HepG2 (cell line): ENCODE data around the gene GATAD2B. TPM values are rescaled to one million over a fixed set of nuclear protein-coding genes. Genes with fewer than 3 reads are reported as not detected.

ENCODE experiments used
- ADNP ChIP-seq: sonication (generic); formaldehyde crosslinking; IDR thresholded peaks from 2 replicates; pipeline ENCODE4 v1.4.0; 2020; ENCODE audit warnings: missing genetic modification reagents
- AGO2 ChIP-seq: fragments of 200-400 bp; formaldehyde crosslinking; optimal IDR thresholded peaks from 2 replicates; pipeline ENCODE3; 2017; ENCODE audit warnings: mild to moderate bottlenecking, low read depth, low read length, moderate library complexity
- EZH2 ChIP-seq: conservative IDR thresholded peaks from 2 replicates; pipeline ENCODE4 v1.6.1; 2012; ENCODE audit warnings: mild to moderate bottlenecking, low read depth, low read length, moderate library complexity
- MLX ChIP-seq: IDR thresholded peaks from 2 replicates; pipeline ENCODE4 v1.6.1; 2016
- MZF1 ChIP-seq: sonication (generic); formaldehyde crosslinking; IDR thresholded peaks from 2 replicates; pipeline ENCODE4 v1.8.1; 2023; ENCODE audit warnings: mild to moderate bottlenecking, missing genetic modification reagents, borderline replicate concordance
- NCOA1 ChIP-seq: sonication (generic); formaldehyde crosslinking; IDR thresholded peaks from 2 replicates; pipeline ENCODE4 v1.9.0; 2021; ENCODE audit warnings: missing genetic modification reagents
- NONO ChIP-seq, 2 experiments: fragments of 450-650 bp in 1 of 2; sonication (generic) in 1 of 2; formaldehyde crosslinking in 1 of 2; IDR thresholded peaks in 1 of 2; conservative IDR thresholded peaks in 1 of 2; 2 replicates each; pipeline versions ENCODE4 v1.6.1 to v1.8.0; 2017 to 2022; ENCODE audit warnings: mild to moderate bottlenecking in 1 of 2, missing genetic modification reagents in 1 of 2, moderate library complexity in 1 of 2
- RFX3 ChIP-seq: IDR thresholded peaks from 2 replicates; pipeline ENCODE4 v1.6.1; 2016; ENCODE audit warnings: missing biosample characterization, missing genetic modification reagents
- SMAD1 ChIP-seq: sonication (generic); formaldehyde crosslinking; IDR thresholded peaks from 2 replicates; pipeline ENCODE4 v1.4.0; 2020; ENCODE audit warnings: missing genetic modification reagents, low read depth, mild to moderate bottlenecking, borderline replicate concordance
- SMARCC2 ChIP-seq: fragments of 450-650 bp; IDR thresholded peaks from 2 replicates; pipeline ENCODE4 v1.6.1; 2017; ENCODE audit warnings: antibody characterized with exemption, mild to moderate bottlenecking
- SOX6 ChIP-seq, 2 experiments: fragments of 450-650 bp in 1 of 2; sonication (generic) in 1 of 2; formaldehyde crosslinking in 1 of 2; IDR thresholded peaks; 2 replicates each; pipeline versions ENCODE4 v1.4.0 to v1.6.1; 2017 to 2020; ENCODE audit warnings: antibody characterized with exemption in 1 of 2, mild to moderate bottlenecking in 1 of 2, missing genetic modification reagents in 1 of 2
- SP5 ChIP-seq: IDR thresholded peaks from 2 replicates; pipeline ENCODE4 v1.6.1; 2016; ENCODE audit warnings: low read depth, borderline replicate concordance
- TOE1 ChIP-seq: sonication (generic); formaldehyde crosslinking; IDR thresholded peaks from 2 replicates; pipeline ENCODE4 v1.4.0; 2020; ENCODE audit warnings: mild to moderate bottlenecking, missing genetic modification reagents
- ZBTB25 ChIP-seq: IDR thresholded peaks from 2 replicates; pipeline ENCODE4 v1.6.1; 2018; ENCODE audit warnings: missing genetic modification reagents
- ZNF572 ChIP-seq: sonication (generic); formaldehyde crosslinking; IDR thresholded peaks from 2 replicates; pipeline ENCODE4 v1.5.1; 2020; ENCODE audit warnings: mild to moderate bottlenecking, missing genetic modification reagents
- ZNF770 ChIP-seq: sonication (generic); formaldehyde crosslinking; IDR thresholded peaks from 2 replicates; pipeline ENCODE4 v1.5.0; 2020; ENCODE audit warnings: mild to moderate bottlenecking, missing genetic modification reagents
- ZNF780A ChIP-seq: sonication (generic); formaldehyde crosslinking; IDR thresholded peaks from 2 replicates; pipeline ENCODE4 v1.8.0; 2022; ENCODE audit warnings: mild to moderate bottlenecking, missing genetic modification reagents, moderate library complexity
- polyA plus RNA-seq, 8 experiments: library from polyadenylated mRNA; depleted of rRNA in 3 of 8; stranded (reverse) in 7 of 8; unstranded in 1 of 8; fragments of >200 nt; fragmentation: Illumina TruSeq in 4 of 8; extraction: Trizol in 4 of 8; gene quantifications; 2 replicates each; pipeline versions ENCODE4 v1.2.1 to v1.2.3, GENCODE V29; 2011 to 2016; ENCODE audit warnings: low read depth in 4 of 8, missing spikeins in 1 of 8, mixed read lengths in 1 of 8; ENCODE audit not compliant: insufficient read depth in 1 of 8
- total RNA-seq, 5 experiments: library from RNA; depleted of rRNA; stranded (reverse); fragments of >200 nt; fragmentation: Illumina TruSeq; extraction: Trizol; gene quantifications; 2 replicates each; pipeline ENCODE4 v1.2.3, GENCODE V29; 2016; ENCODE audit warnings: low read depth in 1 of 5
- TF ChIP-seq, protein P1 (sequence below): sonication (generic); formaldehyde crosslinking; conservative IDR thresholded peaks from 2 replicates; pipeline ENCODE4 v1.8.0; 2022; ENCODE audit warnings: missing genetic modification reagents
- TF ChIP-seq, protein P2 (sequence below): sonication (generic); formaldehyde crosslinking; IDR thresholded peaks from 2 replicates; pipeline ENCODE4 v1.9.0; 2021; ENCODE audit warnings: missing genetic modification reagents, mild to moderate bottlenecking, borderline replicate concordance
- TF ChIP-seq, protein P3 (sequence below): sonication (generic); formaldehyde crosslinking; IDR thresholded peaks from 2 replicates; pipeline ENCODE4 v1.5.0; 2020; ENCODE audit warnings: missing genetic modification reagents
- TF ChIP-seq, protein P4 (sequence below): sonication (generic); formaldehyde crosslinking; IDR thresholded peaks from 2 replicates; pipeline ENCODE4 v1.4.0; 2020; ENCODE audit warnings: mild to moderate bottlenecking, low read depth, missing genetic modification reagents

Gene GATAD2B
- total and polyA plus RNA-seq, 2 of the 13 experiments (the other 11 are each of a cell fraction or from before 2014, with no cell fraction given), result 3.2 to 5.2 TPM

- no peak for TF ChIP-seq RFX3 (CRISPR knock-in tag)
- TF ChIP-seq SP5 (CRISPR knock-in tag), result peak; percentile 94
- TF ChIP-seq, protein P1, sequence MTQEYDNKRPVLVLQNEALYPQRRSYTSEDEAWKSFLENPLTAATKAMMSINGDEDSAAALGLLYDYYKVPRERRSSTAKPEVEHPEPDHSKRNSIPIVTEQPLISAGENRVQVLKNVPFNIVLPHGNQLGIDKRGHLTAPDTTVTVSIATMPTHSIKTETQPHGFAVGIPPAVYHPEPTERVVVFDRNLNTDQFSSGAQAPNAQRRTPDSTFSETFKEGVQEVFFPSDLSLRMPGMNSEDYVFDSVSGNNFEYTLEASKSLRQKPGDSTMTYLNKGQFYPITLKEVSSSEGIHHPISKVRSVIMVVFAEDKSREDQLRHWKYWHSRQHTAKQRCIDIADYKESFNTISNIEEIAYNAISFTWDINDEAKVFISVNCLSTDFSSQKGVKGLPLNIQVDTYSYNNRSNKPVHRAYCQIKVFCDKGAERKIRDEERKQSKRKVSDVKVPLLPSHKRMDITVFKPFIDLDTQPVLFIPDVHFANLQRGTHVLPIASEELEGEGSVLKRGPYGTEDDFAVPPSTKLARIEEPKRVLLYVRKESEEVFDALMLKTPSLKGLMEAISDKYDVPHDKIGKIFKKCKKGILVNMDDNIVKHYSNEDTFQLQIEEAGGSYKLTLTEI, result no peak
- TF ChIP-seq, protein P2, sequence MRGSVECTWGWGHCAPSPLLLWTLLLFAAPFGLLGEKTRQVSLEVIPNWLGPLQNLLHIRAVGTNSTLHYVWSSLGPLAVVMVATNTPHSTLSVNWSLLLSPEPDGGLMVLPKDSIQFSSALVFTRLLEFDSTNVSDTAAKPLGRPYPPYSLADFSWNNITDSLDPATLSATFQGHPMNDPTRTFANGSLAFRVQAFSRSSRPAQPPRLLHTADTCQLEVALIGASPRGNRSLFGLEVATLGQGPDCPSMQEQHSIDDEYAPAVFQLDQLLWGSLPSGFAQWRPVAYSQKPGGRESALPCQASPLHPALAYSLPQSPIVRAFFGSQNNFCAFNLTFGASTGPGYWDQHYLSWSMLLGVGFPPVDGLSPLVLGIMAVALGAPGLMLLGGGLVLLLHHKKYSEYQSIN (CRISPR knock-in tag), result no peak
- no peak for TF ChIP-seq ADNP
- no peak for TF ChIP-seq ZBTB25 (CRISPR knock-in tag)
- no peak for TF ChIP-seq MLX (CRISPR knock-in tag)
- TF ChIP-seq EZH2, result no peak
- no peak for TF ChIP-seq MZF1 (CRISPR knock-in tag)
- no peak for TF ChIP-seq NCOA1
- no peak for TF ChIP-seq AGO2
- TF ChIP-seq SMARCC2, result no peak
- no peak for TF ChIP-seq ZNF780A
- TF ChIP-seq SOX6 (IDR thresholded peaks at IDR 0.05), result no peak
- peak; percentile 38; the same call in 1 of the 2 replicates for TF ChIP-seq SOX6 (CRISPR knock-in tag; IDR thresholded peaks at IDR 0.05)
- no peak for TF ChIP-seq TOE1 (CRISPR knock-in tag)
- no peak for TF ChIP-seq ZNF770 (CRISPR knock-in tag)
- TF ChIP-seq NONO (IDR thresholded peaks at IDR 0.05), result no peak
- peak; percentile 58 for TF ChIP-seq NONO (CRISPR knock-in tag; conservative IDR thresholded peaks at IDR 0.05)
- TF ChIP-seq, protein P3, sequence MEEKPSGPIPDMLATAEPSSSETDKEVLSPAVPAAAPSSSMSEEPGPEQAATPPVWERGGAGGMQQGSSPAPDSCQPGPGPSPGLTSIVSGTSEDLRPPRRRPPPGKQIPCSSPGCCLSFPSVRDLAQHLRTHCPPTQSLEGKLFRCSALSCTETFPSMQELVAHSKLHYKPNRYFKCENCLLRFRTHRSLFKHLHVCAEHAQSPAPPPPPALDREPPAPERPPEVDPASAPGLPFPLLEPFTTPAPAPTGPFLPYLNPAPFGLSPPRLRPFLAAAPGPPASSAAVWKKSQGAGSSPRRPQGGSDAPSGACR, result no peak
- TF ChIP-seq ZNF572 (CRISPR knock-in tag), result no peak
- TF ChIP-seq SMAD1 (CRISPR knock-in tag), result no peak
- TF ChIP-seq, protein P4, sequence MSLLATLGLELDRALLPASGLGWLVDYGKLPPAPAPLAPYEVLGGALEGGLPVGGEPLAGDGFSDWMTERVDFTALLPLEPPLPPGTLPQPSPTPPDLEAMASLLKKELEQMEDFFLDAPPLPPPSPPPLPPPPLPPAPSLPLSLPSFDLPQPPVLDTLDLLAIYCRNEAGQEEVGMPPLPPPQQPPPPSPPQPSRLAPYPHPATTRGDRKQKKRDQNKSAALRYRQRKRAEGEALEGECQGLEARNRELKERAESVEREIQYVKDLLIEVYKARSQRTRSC, result no peak
These were observed 31.1 kb upstream of the GATAD2B start (continued) for GRCh38 chr1:153953859-153954365.
